B cell (primary cell): ENCODE measurements around the gene SLC7A6OS. TPM values are rescaled to one million over a fixed set of nuclear protein-coding genes. Genes with fewer than 3 reads are reported as not detected.
A peak's percentile ranks its signal among the peaks of the same experiment; 100 is the strongest.

ENCODE experiments used
- ATAC-seq: fragments of 200-7000 bp; cut with Tn5 transposase; one replicate; pipeline ENCODE4 v1.10.0; 2021; ENCODE audit warnings: low read depth, mild to moderate bottlenecking, moderate number of reproducible peaks, moderate library complexity
- CTCF ChIA-PET: fragments of 350-600 bp; sonication (Branson Sonifier 250); formaldehyde crosslinking; loops from one replicate; lab custom pipeline; 2021; ENCODE audit warnings: antibody characterized with exemption, inconsistent platforms; lab: Charles Lee
- POLR2A ChIA-PET: fragments of 350-600 bp; sonication (Branson Sonifier 250); formaldehyde crosslinking; loops from one replicate; lab custom pipeline; 2021; ENCODE audit warnings: antibody characterized with exemption; lab: Charles Lee
- DNase-seq: peaks from one replicate; pipeline ENCODE4 v3.0.0; 2013
- H2AFZ ChIP-seq: 2 replicates; pipeline ENCODE4 v1.6.1; 2012; ENCODE audit warnings: mild to moderate bottlenecking, low read depth, low read length; ENCODE audit not compliant: insufficient read depth, poor library complexity, severe bottlenecking
- H3K27ac ChIP-seq, 2 donors: 1 replicate in 1 of 2; 2 replicates in 1 of 2; pipeline ENCODE4 v1.5.1; 2012 to 2013; ENCODE audit warnings: low read length in 2 of 2, mild to moderate bottlenecking in 2 of 2, moderate library complexity in 1 of 2
- H3K27me3 ChIP-seq, 4 experiments: fragments of 200-600 bp in 1 of 4; sonication (generic) in 1 of 4; replicated peaks in 1 of 4; 1 replicate in 2 of 4; 2 replicates in 2 of 4; pipeline versions ENCODE4 v1.6.1 to v1.7.0; 2013 to 2016; ENCODE audit warnings: low read length in 3 of 4, mild to moderate bottlenecking in 2 of 4, mixed read lengths in 1 of 4, moderate library complexity in 1 of 4; ENCODE audit not compliant: insufficient read depth in 4 of 4, control insufficient read depth in 3 of 4; ENCODE audit errors: control extremely low read depth in 1 of 4
- H3K36me3 ChIP-seq, 2 experiments: replicated peaks in 1 of 2; 1 replicate in 1 of 2; 2 replicates in 1 of 2; pipeline versions ENCODE4 v1.6.1 to v1.7.1; 2013; ENCODE audit warnings: low read length in 1 of 2; ENCODE audit not compliant: insufficient read depth in 2 of 2, control insufficient read depth in 1 of 2; ENCODE audit errors: control extremely low read depth in 1 of 2, extremely low read depth in 1 of 2
- H3K4me1 ChIP-seq, 2 donors: fragments of 200-600 bp in 1 of 2; sonication (generic) in 1 of 2; 1 replicate in 1 of 2; 2 replicates in 1 of 2; pipeline versions ENCODE4 v1.5.1 to v1.6.1; 2013 to 2017; ENCODE audit warnings: low read length in 2 of 2; ENCODE audit not compliant: control insufficient read depth in 2 of 2, insufficient read depth in 2 of 2
- H3K4me2 ChIP-seq: replicated peaks from 2 replicates; pipeline ENCODE3; 2012; ENCODE audit warnings: mild to moderate bottlenecking, low read depth, low read length; ENCODE audit not compliant: poor library complexity, severe bottlenecking
- H3K4me3 ChIP-seq, 5 experiments: fragments of 200-600 bp in 1 of 5; sonication (generic) in 1 of 5; 1 replicate in 3 of 5; 2 replicates in 2 of 5; pipeline versions ENCODE4 v1.5.1 to v1.7.0; 2011 to 2016; ENCODE audit warnings: low read length in 4 of 5, mild to moderate bottlenecking in 4 of 5, low read depth in 2 of 5, control low read depth in 1 of 5, moderate library complexity in 1 of 5; ENCODE audit not compliant: insufficient read depth in 1 of 5; ENCODE audit errors: control extremely low read depth in 1 of 5, extremely low read depth in 1 of 5
- H3K79me2 ChIP-seq: fragments of 200-600 bp; sonication (generic); one replicate; pipeline ENCODE4 v1.6.0; 2016; ENCODE audit warnings: low read length; ENCODE audit not compliant: control insufficient read depth, insufficient read depth
- H3K9ac ChIP-seq: fragments of 200-600 bp; sonication (generic); 2 replicates; pipeline ENCODE4 v1.6.1; 2017; ENCODE audit warnings: mild to moderate bottlenecking, low read length, moderate library complexity
- H3K9me3 ChIP-seq, 3 donors: one replicate each; pipeline versions ENCODE4 v1.6.1 to v1.7.1; 2013; ENCODE audit warnings: low read length in 2 of 3; ENCODE audit not compliant: control insufficient read depth in 2 of 3, insufficient read depth in 1 of 3; ENCODE audit errors: control extremely low read depth in 1 of 3
- H4K20me1 ChIP-seq: 2 replicates; pipeline ENCODE4 v1.6.0; 2012; ENCODE audit warnings: mild to moderate bottlenecking, low read length; ENCODE audit not compliant: insufficient read depth, control insufficient read depth, poor library complexity, severe bottlenecking
- H3K27ac Mint-ChIP-seq: one replicate; pipeline ENCODE4 v1.8.0; 2021; ENCODE audit warnings: mixed read lengths
- H3K27me3 Mint-ChIP-seq: one replicate; pipeline ENCODE4 v1.8.0; 2021; ENCODE audit warnings: mixed read lengths
- H3K4me1 Mint-ChIP-seq: one replicate; pipeline ENCODE4 v1.8.0; 2021; ENCODE audit warnings: mixed read lengths
- H3K4me3 Mint-ChIP-seq: one replicate; pipeline ENCODE4 v1.8.0; 2021; ENCODE audit warnings: mixed read lengths
- H3K9me3 Mint-ChIP-seq: one replicate; pipeline ENCODE4 v1.8.0; 2022; ENCODE audit warnings: mixed read lengths; ENCODE audit not compliant: insufficient read depth
- EZH2 ChIP-seq: IDR thresholded peaks from 2 replicates; pipeline ENCODE4 v1.6.1; 2012; ENCODE audit warnings: borderline replicate concordance, low read depth, mild to moderate bottlenecking, moderate library complexity, low read length; ENCODE audit not compliant: insufficient read depth, poor library complexity, severe bottlenecking
- WGBS: methylation state at CpG from one replicate; pipeline ENCODE4 v1.1.5; 2013; ENCODE audit warnings: missing lambda C conversion rate; ENCODE audit not compliant: insufficient coverage; 5-methylcytosine and 5-hydroxymethylcytosine counted together
- intact Hi-C: fragments of 100-400 bp; cut with micrococcal nuclease; formaldehyde crosslinking; loops from one replicate; pipeline ENCODE4 v1.10.0; 2022
- polyA plus RNA-seq: library from polyadenylated mRNA; depleted of rRNA; stranded (reverse); fragments of >200 nt; gene quantifications from 2 replicates; pipeline ENCODE4 v1.2.3, GENCODE V29; 2012
- total RNA-seq, 2 donors: library from RNA; stranded (reverse); fragments of 120-200 nt in 1 of 2; gene quantifications; 1 replicate in 1 of 2; 2 replicates in 1 of 2; pipeline versions ENCODE4 v1.2.3 to v1.2.4, GENCODE V29; 2013 to 2022
- TF ChIP-seq, protein P1 (sequence below): fragments of 200-600 bp; IDR thresholded peaks from one replicate; pipeline ENCODE4 v1.8.0; 2022; ENCODE audit warnings: antibody characterized with exemption, mild to moderate bottlenecking

Gene SLC7A6OS
- total and polyA plus RNA-seq, 2 donors (not counting 1 experiment from before 2014, with no cell fraction given): 9.9 to 54.1 TPM

- no peak overlapping the region for H3K4me3 Mint-ChIP-seq
- DNase-seq: no peak
- peaks cover 8 to 46% of the 10 kb centered on the region in 2 experiments for H3K36me3 ChIP-seq
- no peak for ATAC-seq
- no peaks in the 10 kb centered on the region for H3K27me3 Mint-ChIP-seq
- no peak overlapping the region for H2AFZ ChIP-seq
- TF ChIP-seq, protein P1, sequence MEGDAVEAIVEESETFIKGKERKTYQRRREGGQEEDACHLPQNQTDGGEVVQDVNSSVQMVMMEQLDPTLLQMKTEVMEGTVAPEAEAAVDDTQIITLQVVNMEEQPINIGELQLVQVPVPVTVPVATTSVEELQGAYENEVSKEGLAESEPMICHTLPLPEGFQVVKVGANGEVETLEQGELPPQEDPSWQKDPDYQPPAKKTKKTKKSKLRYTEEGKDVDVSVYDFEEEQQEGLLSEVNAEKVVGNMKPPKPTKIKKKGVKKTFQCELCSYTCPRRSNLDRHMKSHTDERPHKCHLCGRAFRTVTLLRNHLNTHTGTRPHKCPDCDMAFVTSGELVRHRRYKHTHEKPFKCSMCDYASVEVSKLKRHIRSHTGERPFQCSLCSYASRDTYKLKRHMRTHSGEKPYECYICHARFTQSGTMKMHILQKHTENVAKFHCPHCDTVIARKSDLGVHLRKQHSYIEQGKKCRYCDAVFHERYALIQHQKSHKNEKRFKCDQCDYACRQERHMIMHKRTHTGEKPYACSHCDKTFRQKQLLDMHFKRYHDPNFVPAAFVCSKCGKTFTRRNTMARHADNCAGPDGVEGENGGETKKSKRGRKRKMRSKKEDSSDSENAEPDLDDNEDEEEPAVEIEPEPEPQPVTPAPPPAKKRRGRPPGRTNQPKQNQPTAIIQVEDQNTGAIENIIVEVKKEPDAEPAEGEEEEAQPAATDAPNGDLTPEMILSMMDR: no peak
- TF ChIP-seq EZH2: no peak
- no peaks in the 10 kb centered on the region for H3K27me3 ChIP-seq
- H3K27ac ChIP-seq: peak overlapping the region; percentile 6 to 71
- CTCF ChIA-PET: interaction anchor here (0.8 to 1.5 kb wide), 4 partner anchors 11 to 57 kb away, joined by 3 to 4 read pairs (median 3); no protein-coding TSS in a partner anchor
- H3K4me2 ChIP-seq: no peak overlapping the region
- intact Hi-C loops: loop anchor here (10.0 kb wide), 1 partner anchor 255 kb away; no protein-coding TSS in a partner anchor
- 83% methylated on average over 2 of the region's 4 CpGs for WGBS
- H3K4me1 Mint-ChIP-seq: peaks cover 61% of the 10 kb centered on the region
- H3K79me2 ChIP-seq: peaks cover 99% of the 10 kb centered on the region
- peaks cover 39% of the 10 kb centered on the region for H4K20me1 ChIP-seq
- H3K4me3 ChIP-seq: no peak overlapping the region
- peaks cover 40 to 56% of the 10 kb centered on the region in 2 donors for H3K4me1 ChIP-seq
- POLR2A ChIA-PET: interaction anchor here (0.5 to 0.9 kb wide), 3 partner anchors 41 to 802 kb away, joined by 3 to 12 read pairs (median 3); partner anchors contain the start of genes PRMT7 and SLC7A6OS
- H3K9me3 ChIP-seq: no peaks in the 10 kb centered on the region
- H3K9ac ChIP-seq: no peak overlapping the region
- H3K9me3 Mint-ChIP-seq: no peaks in the 10 kb centered on the region
- H3K27ac Mint-ChIP-seq: no peak overlapping the region
Observed at GRCh38 chr16:68269793-68270192, 41.0 kb downstream of the SLC7A6OS start.
